T1000 (cell line): ENCODE results near the gene MTX3.
A peak's percentile ranks its signal among the peaks of the same experiment; 100 is the strongest.

Source experiments
- DNase-seq: peaks from one replicate; lab custom pipeline; 2025; ENCODE audit warnings: mixed read lengths; lab: John Stamatoyannopoulos, UW

The MTX3 gene

GRCh38 chr5:79990598-79991507 lies at the start of gene MTX3:
MTX3 (minus strand) TSS chr5:79991262; CDS start chr5:79991238, 24 bp downstream.
- peak; percentile 59 for DNase-seq

DNA sequence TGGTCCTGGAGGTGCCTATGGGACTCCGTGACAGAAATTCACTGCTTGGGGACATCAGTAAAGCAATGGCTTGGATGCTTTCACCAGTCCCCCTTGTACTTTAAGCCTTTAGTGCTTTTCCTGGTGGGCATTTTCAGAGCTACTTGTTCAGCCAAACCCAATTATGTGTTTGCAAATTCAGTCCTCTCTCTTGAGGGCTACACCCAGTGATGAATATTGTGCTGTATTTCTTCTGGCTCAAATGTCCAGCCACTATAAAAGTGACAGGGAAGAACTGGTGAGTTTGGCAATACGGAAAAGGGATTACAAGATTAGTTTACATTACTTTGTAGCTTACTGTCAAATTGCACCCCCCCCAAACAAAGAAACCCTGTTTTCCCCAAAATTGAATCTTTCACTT lies 48.6 kb upstream of the MTX3 start:
- DNase-seq, result no peak

DNA sequence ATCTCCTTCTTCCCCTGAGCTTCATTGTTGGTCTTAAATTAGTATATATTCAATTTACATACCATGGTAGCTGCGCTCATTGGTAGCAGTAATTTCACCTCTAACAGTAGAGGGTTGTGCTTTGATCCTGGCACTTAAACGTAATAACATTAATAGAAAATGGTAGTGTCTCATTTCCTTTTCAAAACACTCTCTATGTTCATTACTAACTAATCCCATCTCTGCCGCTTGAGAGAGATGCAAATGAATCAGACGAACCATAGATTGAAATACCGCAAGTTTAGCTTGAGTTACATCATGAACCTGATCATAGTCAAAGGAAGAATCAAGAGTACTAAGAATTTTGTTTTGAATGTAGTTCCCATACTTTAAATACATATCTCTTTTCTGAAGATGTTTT lies 46.3 kb upstream of the MTX3 start:
- DNase-seq, result no peak

DNA sequence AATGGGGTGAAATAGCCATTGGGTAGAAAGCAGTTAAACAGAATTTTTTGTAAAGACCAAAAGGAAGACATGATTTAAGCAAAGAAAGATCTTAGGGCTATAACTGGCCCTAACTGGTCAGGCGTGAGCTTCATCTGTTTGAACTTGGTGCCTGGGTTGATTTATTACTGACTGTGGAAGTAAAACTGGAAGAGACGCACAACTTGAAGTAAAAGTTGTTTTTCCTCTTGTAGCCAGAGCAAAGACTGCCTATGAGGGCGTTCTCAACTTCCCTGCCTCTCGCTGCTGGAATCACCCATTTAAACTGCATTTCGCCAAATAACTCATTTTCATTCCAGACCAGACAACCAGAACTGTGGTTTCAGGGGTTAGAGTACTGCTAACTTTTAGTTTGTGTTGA lies 45.6 kb upstream of the MTX3 start:
- DNase-seq, result no peak

- DNase-seq, result no peak
Measured at GRCh38 chr5:80035839-80036238, 44.8 kb upstream of the MTX3 start.

DNA sequence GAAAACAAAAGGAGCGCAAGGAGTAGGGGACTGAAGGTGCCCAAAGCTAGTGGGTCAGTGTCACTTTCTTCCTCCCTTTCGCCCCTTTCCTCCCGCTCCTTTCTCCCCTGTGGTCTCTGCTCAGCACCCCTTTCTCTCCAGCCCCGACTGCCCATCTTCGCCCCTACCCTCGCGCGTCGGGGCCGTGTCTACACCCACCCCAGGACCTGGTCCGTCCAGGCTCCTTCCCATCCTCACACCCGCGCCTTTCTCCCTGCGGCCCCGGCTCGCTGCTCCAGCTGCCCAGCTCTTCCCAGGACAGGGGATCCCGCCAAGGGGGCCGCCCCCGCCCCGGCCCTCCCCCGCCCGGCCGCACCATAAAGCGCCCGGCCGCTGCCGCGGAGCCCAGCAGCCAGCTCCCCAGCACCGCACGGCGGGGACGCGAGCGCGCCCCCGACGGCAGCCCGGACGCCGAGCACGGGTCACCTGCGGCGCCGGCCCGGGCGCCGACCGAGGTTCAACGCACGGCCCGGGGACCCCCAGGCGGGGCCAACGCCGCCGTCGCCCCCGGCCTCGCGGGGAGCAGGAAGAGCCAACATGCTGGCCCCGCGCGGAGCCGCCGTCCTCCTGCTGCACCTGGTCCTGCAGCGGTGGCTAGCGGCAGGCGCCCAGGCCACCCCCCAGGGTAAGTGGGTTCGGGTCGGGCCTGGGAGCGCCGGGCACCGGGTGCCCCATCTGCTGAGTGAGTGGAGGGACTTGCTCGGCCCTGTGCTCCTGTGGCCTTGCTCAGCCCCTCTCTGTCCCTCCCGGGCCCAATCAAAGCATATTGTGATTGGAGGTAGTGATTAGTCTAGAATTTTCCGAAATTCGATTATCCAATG lies 44.1 kb upstream of the MTX3 start, which contains the start of gene THBS4:
Gene THBS4, plus strand, starts transcription at position 387 of the 860 bp plus-strand sequence. Its CDS starts 190 bp downstream, at position 577.
- DNase-seq, result no peak

GRCh38 chr5:80034559-80034958 lies 43.5 kb upstream of the MTX3 start:
- DNase-seq, result no peak

GRCh38 chr5:80033513-80033912 lies 42.5 kb upstream of the MTX3 start:
- DNase-seq, result no peak

GRCh38 chr5:80031109-80031508 lies 40.0 kb upstream of the MTX3 start:
- no peak for DNase-seq

- DNase-seq, result no peak
Measured at GRCh38 chr5:80026841-80027240, 35.8 kb upstream of the MTX3 start.

- no peak for DNase-seq
Measured at GRCh38 chr5:80025069-80025468, 34.0 kb upstream of the MTX3 start.

GRCh38 chr5:80010754-80011392 lies 19.8 kb upstream of the MTX3 start:
- no peak for DNase-seq

DNA sequence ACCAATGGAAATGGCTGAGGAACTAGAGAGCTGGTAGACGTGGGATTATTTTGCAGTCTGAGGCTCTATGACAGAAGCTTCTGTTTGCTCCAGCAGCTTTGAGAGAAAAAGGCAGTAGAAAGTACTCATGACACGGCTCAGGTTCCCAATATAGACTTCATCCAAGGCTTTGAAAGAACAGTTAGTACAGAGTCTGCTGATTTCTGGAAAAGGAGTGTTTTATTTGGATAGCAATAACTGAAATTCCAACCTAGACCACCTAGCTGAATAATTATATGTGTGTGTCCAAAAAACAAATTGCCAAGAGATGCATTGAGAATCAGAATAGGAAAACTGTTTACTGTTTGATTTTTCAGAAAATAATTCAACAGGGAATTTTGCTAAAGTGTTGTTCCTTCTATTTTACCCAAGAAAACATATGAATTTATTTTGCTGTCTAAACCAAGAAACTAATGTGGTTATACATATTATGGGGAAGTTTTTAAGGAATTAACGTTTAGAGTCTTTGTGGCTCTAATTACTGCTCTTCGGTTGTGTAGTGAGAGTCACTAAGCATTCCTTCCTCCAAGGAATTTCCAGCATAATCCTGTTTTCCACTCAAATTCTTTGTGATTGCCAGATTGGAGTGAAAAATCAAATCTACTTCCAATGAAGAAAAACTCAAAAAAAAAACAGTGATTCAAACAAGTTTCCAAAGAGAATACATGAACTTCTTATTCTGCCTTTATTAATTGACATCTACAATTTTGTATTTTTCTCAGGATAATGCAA lies 18.1 kb upstream of the MTX3 start:
- DNase-seq, result no peak

DNA sequence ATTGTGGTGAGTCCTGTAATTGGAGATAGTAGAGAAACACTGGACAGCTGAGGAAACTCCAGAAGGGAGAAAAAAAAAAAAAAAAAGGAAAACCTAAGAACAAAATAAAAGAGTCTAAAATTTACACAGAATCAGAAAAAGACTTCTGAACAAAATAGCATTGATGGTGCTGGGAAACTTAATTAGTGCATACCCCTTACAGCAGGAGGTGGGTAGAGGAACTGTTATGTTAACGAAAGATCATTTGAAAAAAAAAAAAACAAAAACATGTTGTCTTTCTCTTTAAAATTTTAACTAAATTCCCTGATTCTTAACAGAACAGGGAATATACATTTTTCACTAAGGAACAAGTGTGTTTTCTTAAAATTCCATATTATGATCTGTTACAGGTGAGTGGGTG lies 11.6 kb upstream of the MTX3 start:
- DNase-seq, result no peak

DNA sequence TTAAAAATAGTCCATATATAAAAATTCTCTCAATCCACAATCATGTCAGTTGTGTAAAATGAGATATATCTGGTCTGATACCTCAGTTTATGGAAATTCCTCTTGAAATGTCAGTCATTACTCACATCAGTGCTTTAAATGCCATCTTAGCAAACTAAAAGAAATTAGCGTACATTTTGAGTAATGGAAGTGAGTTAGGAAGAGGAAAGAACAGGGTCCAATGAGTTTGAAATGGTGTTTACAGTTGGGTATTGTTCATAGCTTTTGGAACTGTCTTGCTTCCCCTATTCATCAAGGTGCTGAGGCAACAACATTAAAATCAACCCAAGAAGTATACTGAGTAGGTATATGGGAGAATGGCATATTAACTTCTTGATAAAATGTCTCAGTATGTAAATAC lies 8.7 kb upstream of the MTX3 start:
- DNase-seq, result no peak

- no peak for DNase-seq
Measured at GRCh38 chr5:79992891-79993657, 2.0 kb upstream of the MTX3 start.

DNA sequence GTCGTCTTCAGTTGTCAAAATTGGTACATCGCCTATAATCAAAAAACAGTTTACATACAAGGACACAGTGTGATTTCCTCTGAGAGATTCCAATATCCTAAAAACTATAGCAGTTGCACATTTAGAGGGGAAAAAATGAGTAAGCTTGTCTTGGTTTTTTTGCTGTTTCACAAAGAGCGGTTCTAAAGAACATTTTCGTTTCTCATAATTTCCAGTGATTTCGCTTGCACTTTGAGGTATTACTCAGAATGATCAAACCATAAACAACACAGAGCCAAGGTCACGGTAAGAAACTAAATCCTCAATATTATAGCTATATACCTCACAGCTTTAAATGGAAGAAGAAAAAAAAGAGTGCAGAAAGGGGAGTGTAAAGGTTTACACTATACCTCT lies 861 bp downstream of the MTX3 start:
- no peak for DNase-seq

DNA sequence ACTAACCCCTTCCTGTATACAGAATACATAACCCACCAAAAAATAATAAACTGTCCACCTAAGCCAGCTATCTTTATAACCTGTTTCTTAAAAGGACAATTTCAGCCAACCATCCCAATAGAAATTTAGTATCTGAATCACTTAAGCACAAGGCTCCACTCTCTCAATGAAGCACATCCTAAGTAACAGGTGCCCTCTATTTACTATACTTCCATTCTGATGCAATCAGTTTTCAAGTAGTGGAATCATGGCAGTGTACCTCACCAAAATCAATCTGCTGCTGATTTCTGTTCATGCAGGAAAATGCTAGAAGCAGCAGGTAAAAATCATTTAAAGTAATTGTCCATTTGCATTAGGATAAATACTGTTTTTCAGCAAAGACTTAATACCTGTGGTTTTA lies 4.8 kb downstream of the MTX3 start:
- no peak for DNase-seq

- DNase-seq, result no peak
Measured at GRCh38 chr5:79985288-79985687, 5.8 kb downstream of the MTX3 start.

GRCh38 chr5:79984363-79984762 lies 6.7 kb downstream of the MTX3 start:
- DNase-seq, result no peak

- DNase-seq, result no peak
Measured at GRCh38 chr5:79983618-79984017, 7.4 kb downstream of the MTX3 start.
